Osteocyte (in vitro differentiated cells): ENCODE results near the gene ATOH8. TPM values are rescaled to one million over a fixed set of nuclear protein-coding genes. Genes with fewer than 3 reads are reported as not detected.

ENCODE experiments used
- DNase-seq: peaks from one replicate; pipeline ENCODE4 v3.0.0; 2021; ENCODE audit warnings: mixed read lengths; ENCODE audit not compliant: unreplicated experiment; ENCODE audit errors: extremely low spot score
- H3K27ac Mint-ChIP-seq: one replicate; pipeline ENCODE4 v1.8.0; 2021; ENCODE audit warnings: mild to moderate bottlenecking, mixed read lengths; ENCODE audit not compliant: unreplicated experiment
- H3K27me3 Mint-ChIP-seq: one replicate; pipeline ENCODE4 v1.8.0; 2021; ENCODE audit warnings: mixed read lengths; ENCODE audit not compliant: unreplicated experiment
- H3K36me3 Mint-ChIP-seq: one replicate; pipeline ENCODE4 v1.8.0; 2021; ENCODE audit warnings: mixed read lengths; ENCODE audit not compliant: unreplicated experiment
- H3K4me1 Mint-ChIP-seq: one replicate; pipeline ENCODE4 v1.8.0; 2021; ENCODE audit warnings: mixed read lengths; ENCODE audit not compliant: unreplicated experiment
- H3K4me3 Mint-ChIP-seq: one replicate; pipeline ENCODE4 v1.8.0; 2021; ENCODE audit warnings: mild to moderate bottlenecking, moderate library complexity, mixed read lengths; ENCODE audit not compliant: unreplicated experiment
- H3K9me3 Mint-ChIP-seq: one replicate; pipeline ENCODE4 v1.8.0; 2021; ENCODE audit warnings: mixed read lengths; ENCODE audit not compliant: unreplicated experiment
- CTCF ChIP-seq: fragments of 200-600 bp; sonication (generic); IDR thresholded peaks from 2 replicates; pipeline ENCODE4 v1.5.0; 2021; ENCODE audit warnings: antibody characterized with exemption, mild to moderate bottlenecking, moderate library complexity
- total RNA-seq: library from RNA; stranded (reverse); gene quantifications from 2 replicates; pipeline ENCODE4 v1.2.1, GENCODE V29; 2021

Gene ATOH8
- total RNA-seq, 1 donor from 2014 or later: 5.9 TPM

- Mint-ChIP-seq H3K4me1 (no peaks in the 10 kb centered on the region), H3K36me3 (no peaks in the 10 kb centered on the region), H3K4me3 (no peak overlapping the region), H3K9me3 (peaks cover 4% of the 10 kb centered on the region), H3K27ac (no peak overlapping the region), H3K27me3 (peaks cover 41% of the 10 kb centered on the region)
- DNase-seq: no peak
- no peak for TF ChIP-seq CTCF
Measured at GRCh38 chr2:85719609-85720240, 34.1 kb upstream of the ATOH8 start.

GRCh38 chr2:85720533-85720932 is 33.3 kb upstream of the ATOH8 start:
- DNase-seq: no peak
- H3K27me3 Mint-ChIP-seq: peaks cover 45% of the 10 kb centered on the region
- H3K9me3 Mint-ChIP-seq: peaks cover 4% of the 10 kb centered on the region
- TF ChIP-seq CTCF: no peak
- H3K36me3 Mint-ChIP-seq: no peaks in the 10 kb centered on the region
- H3K4me1 Mint-ChIP-seq: peaks cover 8% of the 10 kb centered on the region
- no peak overlapping the region for H3K27ac Mint-ChIP-seq
- no peak overlapping the region for H3K4me3 Mint-ChIP-seq

- Mint-ChIP-seq H3K36me3 (no peaks in the 10 kb centered on the region), H3K4me3 (no peak overlapping the region), H3K4me1 (peaks cover 9% of the 10 kb centered on the region), H3K27me3 (peaks cover 39% of the 10 kb centered on the region), H3K27ac (no peak overlapping the region), H3K9me3 (peaks cover 4% of the 10 kb centered on the region)
- no peak for TF ChIP-seq CTCF
- DNase-seq: no peak
Measured at GRCh38 chr2:85721641-85722040, 32.1 kb upstream of the ATOH8 start.

- H3K27ac Mint-ChIP-seq: no peak overlapping the region
- H3K36me3 Mint-ChIP-seq: no peaks in the 10 kb centered on the region
- no peak overlapping the region for H3K4me3 Mint-ChIP-seq
- peaks cover 4% of the 10 kb centered on the region for H3K9me3 Mint-ChIP-seq
- H3K4me1 Mint-ChIP-seq: peaks cover 9% of the 10 kb centered on the region
- no peak for TF ChIP-seq CTCF
- H3K27me3 Mint-ChIP-seq: peaks cover 39% of the 10 kb centered on the region
- no peak for DNase-seq
Measured at GRCh38 chr2:85722519-85722918, 31.3 kb upstream of the ATOH8 start.

- Mint-ChIP-seq H3K4me1 (peaks cover 9% of the 10 kb centered on the region), H3K36me3 (no peaks in the 10 kb centered on the region), H3K4me3 (no peak overlapping the region), H3K27me3 (peaks cover 45% of the 10 kb centered on the region), H3K9me3 (peaks cover 4% of the 10 kb centered on the region), H3K27ac (no peak overlapping the region)
- TF ChIP-seq CTCF: no peak
- DNase-seq: no peak
Measured at GRCh38 chr2:85723707-85724360, 30.0 kb upstream of the ATOH8 start.
